NCI-H345 treated with DMSO at 0.1 percent for 48 hours (cell line): ENCODE data around the gene MCRS1.

Experiments used
- DNase-seq: peaks from one replicate; lab custom pipeline; 2025; ENCODE audit not compliant: unreplicated experiment; lab: John Stamatoyannopoulos, UW

The MCRS1 gene

DNA sequence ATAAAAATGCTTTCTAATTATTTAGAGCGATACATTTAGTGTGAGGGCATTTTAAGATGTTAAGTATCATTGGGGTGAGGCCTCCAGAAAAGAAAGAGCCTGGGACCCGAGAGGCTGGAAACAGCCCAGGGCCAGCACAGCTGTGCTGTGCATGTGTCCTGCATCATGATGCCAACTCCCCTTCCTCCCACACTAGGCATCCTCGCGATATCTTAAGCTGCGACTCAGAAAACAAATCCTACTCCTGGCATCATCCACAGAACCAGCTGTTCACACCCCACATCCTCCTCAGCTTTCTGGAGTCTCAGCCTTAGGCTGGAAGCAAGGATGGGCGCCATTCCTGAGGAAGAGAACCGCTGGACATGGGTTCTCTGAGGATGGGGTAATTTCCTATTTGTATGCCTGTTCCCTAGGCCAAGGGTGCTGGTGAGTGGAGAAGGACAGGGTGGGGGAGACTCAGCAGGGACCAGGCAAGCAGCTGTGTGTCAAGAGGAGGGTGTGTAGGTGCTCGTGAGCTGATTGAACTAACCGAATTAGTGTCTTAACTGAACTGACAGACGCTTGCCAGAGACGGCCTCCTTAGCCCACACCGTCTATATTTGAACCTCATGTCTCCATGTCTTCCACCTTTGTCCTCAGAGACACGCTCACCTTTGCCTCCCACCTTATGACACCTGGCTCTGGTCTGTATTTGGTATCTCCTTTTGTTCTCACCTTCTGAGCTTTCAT, 15.6 kb upstream of the MCRS1 start:
- DNase-seq: no peak

DNA sequence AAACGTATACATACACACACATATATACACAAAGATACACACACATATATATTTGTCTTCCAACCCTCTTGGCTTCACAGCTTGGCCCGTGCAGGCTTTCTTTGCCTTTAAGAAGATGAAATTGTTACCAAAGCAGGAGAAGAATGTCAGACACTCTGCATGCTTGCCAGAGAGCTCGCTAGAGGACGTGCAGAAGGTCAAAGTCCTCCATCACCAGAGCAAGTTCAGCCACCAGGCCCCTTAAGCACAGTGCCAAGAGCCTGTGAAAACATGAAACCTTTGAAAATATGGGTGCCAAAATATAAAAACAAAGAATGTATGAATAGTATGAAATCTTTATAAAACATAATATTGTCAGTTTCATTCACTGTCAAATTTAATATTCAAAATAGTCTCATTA, 14.9 kb upstream of the MCRS1 start:
- no peak for DNase-seq

DNA sequence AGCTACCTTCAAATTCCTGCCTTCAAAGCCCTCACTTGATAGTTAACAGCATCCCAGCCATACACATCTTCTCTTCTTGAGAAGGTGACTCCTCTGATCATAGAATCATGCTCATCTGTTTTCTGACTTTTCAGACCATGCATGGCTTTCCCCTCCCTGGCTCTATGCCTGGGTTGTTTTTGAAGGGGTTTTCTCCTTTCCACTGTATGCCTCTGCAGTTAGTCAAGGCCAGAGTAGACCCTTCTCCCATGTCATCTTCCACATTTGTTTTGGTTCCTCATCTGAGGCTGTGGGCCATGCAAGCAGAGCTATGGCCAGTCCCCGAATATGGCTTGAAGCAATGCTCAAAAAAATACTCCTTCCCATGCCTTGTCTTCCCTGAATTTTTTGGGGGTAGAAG, 14.3 kb upstream of the MCRS1 start:
- DNase-seq: no peak

DNA sequence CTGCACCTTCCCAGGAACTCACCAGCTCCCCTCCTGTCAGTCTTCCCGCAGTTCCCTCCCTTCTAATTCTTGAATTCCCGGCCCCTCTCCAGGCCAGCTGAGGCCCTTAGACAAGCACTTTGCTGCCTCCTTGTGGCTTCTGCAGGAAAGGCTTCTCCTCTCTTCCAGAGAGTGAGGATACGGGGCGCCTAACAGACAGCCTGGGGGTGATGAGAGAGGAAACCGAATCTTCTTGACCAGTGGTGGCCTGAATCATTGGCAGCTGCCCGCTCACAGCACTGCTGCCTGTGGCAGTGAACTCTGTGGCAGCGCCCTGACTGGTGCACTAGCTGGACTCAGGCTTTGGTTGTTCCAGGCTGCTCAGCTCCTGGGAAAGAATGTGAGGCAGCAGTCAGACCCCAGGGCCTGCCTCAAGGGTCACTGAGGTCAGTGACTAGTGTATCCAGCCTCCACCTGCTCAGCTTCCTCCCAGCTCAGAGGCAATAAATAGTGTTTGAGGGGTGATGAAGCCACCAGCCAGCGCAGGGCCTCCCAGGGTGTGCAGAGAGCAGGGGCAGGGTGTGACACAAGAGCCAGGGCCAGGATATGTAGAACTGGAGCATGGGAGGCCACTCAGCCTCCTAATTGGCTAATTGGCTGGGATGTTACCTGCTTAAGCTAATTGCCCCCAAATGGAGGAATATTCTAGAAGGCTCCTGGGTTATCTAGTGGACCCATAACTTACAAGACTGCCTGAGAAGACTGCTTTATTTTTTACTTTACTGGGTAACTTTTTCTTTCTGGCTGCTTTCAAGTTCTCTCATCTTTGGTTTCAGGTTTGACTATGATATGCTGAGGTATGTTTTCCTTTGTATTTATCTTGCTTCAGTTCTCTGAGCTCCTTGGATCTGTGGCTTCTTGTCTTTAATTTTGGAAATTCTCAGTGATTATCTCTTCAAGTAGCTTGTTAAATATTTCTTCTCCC, 12.9 kb upstream of the MCRS1 start:
- DNase-seq: no peak

DNA sequence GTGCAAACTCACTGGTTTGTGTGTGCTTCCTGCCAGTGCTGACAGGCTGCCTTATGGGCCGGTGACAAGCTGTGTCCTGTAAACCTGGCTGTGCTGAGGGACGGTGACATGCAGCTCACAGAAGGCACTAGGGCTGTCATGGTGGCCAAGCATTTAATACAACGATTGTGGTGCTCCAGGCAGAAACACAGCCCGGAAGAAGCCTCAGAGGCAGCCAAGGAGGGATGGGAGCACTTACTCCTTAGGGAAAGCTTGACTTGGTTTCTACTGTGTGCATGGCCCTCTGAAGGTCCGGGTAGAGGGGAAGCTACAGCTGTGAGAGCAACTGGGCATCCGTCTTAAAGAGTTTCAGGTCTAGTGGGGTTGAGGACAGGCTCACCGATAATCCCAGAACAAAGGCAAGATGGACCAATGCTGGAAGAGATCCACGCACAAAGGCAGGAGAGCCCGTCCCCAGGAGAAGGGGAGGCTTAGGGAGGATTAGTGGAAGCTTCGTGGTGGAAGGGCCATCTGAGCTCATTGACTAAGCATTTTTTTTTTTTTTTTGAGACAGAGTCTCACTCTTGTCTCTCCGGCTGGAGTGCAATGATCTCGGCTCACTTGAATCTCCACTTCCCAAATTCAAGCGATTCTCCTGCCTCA, 10.7 kb upstream of the MCRS1 start:
- no peak for DNase-seq

DNA sequence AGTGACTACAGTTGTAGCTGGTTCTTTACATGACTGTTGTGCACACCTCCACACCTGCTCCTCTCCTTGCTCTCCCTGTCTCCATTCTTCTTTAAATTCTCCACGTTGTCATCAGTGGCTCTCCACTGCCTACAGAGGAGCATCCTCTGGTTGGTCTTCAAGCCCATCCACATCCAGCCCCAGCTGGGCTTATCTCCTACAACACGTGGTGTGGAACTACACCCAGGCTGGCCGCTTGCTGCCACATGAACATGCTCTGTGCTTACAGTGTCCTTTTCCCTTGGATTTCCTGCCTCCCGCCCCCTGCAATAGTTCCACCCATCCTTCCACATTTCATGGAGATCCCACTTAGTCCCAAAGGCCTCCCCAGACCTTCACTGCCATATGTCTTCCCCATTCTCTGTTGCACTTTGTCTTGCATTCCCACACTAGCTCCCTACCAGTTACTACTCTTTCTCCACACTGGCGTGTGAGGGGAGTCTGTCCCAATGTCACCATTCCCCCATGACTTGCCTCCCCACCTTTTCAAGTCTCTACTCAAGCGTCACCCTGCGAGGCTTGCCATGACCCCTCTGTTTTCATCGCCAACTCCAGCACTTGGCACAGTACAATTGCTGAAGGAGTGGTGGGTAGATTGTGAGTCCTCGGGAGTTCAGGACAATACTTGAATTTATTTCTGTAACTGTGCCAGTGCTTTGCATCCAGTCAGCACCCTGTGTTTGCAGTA, 9.8 kb upstream of the MCRS1 start:
- no peak for DNase-seq

DNA sequence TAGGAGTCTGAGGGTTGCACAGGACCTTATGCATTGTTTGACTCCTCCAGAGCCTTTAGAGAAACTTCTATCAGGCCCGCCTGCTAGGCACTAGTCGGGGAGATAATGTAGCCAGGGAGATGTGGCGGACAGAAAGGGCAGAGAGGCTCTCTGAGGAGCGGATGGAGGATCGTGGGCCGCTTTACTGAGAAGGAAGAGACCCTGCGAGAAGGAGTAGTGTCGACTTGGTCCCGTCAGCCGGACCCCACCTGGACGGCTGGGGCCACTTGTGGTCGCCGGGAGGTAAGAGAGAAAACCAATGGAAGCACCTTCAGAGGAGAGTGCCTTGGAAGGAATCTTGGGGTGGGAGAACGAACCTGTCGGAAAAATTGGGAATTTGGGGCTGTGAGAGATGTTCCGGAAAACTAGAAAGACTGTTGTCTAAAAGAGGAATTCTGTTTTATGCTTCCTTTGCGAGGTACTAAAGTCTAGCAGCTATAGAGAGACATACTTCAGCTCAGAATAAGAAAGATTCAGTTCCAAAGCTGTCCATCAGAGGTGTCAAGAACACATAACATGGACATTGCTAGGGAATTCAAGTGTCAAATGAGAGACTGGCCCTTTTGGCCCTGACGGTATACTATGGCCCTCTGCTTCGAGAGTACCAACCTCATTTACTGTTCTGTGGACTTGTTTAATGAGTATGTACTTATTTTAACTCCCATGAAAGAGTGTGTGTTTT, 660 bp upstream of the MCRS1 start:
- DNase-seq: no peak

DNA sequence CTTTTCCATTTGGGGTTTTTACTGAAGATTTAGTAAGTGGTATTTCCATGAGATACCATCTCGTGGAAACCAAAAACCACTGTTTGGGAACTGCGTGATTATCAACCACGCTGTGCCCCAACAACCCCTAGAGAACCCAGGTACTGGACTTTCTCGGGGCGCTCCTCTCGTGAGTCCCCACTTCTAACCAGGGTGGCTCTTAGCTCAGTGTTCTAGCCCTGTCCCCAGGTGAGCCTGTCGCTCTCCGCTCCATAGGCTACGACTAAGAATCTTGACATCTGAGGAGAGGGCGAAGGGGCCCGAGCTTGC, 686 bp downstream of the MCRS1 start:
- DNase-seq: no peak

DNA sequence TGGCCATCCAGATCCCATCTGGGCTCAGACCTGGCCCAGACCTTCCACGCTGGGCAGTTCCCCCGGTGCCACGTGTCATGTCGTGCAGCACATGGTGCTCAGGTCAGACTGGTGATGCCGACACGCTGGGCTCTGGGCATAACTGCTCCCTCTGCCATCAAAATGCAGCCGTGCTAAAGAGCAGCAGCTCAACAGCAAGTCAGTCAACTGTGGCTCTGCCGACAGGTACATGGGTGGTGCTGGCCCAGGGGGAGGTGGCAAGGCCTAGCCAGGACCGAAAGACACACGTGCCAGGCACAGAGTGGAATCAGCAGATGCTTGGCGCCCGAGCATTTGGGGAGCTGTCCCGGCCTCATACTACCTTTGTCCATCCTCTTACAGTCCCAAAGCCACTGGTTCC, 1.6 kb downstream of the MCRS1 start:
- no peak for DNase-seq

DNA sequence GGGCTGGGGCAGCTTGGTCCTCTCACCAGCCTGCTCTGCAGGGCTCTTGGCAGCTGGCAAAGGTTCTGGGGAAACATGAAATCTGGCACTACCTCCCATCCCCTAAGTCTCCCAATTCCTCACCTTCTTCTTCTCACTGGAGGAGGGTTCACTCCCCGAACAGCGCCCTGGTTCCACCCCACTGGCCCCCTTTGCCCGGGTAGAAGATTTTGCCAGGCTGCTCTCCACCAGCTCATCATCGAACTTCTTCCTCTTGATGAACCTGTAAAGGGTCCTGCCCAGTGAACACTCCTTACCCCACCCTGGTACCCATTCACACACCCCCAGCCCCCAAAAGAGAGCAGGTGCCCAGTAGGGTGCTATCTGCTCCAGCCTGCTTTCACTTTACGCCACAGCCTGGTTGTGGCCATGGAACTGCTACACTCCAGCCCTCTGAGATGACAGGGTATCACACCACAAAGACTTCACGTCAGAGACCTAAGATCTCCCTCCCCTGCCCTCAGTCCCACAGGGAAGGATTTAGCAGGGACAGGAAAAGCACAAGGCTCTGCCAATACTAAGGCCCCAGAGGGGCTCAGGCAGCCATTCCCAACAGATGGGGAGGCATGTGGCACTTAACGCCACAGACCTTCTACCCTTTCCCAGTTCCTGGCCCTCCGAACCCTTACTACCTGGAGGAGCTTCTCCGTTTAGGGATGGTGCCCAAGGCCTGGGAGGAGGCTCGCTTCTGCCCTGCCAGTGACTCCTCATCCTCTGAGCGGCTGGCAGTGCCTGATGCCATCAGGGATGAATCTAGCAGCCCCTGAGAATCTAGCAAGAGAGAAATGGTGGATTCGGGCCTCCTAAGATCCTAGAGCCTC, 2.3 kb downstream of the MCRS1 start:
- DNase-seq: no peak

DNA sequence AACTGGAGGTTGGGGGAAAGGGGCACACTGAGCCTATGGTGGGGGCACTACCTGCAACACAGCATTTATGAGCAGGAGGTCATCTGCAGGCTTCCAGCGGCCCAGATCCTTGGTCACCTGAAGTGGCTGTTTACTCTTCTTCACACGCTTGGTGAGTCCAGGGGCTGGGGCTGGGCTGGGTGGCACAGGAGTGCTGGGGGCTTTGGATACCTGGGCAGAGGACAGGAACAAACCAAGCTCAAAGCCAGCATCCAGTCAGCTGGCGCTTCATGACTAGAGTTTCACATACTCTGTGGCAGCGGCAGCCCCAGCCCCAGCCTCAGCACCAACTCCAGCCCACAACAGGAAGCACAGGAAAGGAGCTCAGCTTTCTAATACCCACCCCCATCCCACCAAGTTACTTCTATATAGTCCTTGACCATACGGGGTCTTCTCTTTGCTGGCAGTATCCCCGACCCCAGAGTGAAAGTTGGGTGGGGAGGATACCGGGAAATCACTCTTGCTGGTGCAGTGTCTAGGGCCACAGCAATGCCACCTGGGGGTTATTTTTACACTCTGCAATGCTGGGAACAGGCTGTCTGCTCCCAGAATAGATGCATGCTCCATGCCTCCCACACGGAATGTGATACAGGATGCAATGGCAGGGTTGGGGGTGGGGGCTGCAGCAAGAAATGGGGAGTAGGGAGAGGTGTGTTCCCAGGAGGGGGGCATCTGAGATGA, 3.1 kb downstream of the MCRS1 start:
- DNase-seq: no peak

DNA sequence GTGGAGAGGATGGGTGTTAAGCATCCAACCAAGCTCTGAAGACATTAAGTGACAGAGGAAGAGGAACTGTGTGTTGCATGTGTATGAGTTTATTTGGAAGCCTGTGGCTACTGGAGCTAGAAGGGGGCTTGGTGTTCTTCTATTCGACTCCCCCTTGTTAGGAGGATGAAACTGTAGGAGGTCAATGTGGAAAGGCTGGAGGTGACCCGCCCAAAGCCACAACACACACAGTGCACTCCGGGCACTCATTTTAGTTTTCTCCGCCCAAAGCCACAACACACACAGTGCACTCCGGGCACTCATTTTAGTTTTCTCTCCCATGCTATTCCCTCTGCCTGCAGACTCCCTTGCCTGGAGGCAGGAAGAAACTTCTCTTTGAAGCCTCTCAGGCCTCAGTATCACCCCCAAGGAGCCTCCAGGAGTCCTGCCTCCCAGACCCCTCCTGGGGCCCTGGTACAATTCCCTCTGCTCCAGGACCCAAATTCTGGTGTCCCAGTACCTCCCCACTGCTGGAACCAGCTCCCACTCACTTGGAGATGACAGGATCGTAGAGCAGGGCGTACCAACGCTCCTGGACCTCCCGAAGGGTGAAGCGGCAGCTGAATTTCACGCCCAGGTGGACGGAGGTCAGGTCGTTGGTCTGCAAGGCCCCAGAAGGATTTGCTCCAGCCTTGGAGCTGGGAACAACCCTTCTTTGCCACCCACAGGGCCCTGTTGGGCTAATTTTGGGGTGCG, 3.8 kb downstream of the MCRS1 start:
- no peak for DNase-seq

DNA sequence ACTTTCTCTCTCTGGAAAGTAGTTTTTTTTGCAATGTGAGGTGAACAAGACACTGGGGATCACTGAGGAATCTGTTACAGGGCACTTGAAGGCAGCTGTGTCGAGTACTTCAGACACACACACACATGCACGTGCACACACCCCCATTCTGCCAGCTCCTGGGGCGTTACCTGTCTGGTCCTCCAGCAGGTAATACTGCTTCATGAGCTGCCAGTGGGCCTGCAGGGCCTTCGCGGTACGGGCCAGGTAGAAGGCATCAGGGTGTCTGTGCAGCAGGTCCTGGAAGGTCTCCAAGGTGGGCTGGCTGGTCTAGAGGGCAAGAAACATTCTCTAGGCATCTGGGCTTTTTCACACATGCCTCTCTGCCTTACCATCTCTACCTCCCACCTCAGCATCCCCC, 5.1 kb downstream of the MCRS1 start:
- DNase-seq: no peak

DNA sequence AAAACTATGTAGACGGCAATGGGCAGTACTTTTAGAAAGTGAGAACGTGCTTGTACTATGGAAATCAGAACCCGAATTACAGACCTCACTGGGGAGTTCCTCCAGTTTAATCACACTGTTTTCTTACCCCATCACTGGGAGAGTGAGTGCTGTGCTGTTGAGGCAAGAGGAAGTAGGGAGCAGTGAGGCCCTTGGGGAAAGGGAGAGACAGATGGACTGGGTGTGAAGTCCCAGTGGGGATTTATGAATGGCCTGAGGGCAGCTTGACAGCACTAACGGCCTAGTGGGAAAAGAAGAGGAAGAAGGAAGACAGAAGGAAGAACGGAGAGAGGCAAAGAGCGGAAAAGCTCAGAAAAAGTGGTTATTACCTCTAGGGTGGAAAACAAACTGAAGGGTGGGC, 5.7 kb downstream of the MCRS1 start:
- DNase-seq: no peak

DNA sequence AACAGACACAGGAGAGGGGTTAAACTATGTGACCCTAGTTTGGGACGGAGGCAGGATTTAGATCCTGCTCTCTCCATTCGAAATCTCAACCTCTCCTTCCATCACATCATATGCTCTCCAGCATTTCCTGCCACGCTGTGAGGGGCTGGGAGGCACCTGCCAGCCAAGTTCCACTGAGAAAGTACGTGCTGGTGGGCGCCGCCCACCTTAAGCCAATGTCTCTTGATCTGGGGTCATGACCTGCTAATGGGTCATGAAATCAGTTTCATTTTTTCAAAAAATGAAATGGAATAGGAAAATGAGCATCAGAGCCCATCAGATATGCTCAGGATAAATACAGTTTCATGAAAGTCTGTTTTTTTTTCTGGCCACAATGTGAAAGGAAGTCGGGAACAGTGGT, 7.2 kb downstream of the MCRS1 start:
- DNase-seq: no peak

DNA sequence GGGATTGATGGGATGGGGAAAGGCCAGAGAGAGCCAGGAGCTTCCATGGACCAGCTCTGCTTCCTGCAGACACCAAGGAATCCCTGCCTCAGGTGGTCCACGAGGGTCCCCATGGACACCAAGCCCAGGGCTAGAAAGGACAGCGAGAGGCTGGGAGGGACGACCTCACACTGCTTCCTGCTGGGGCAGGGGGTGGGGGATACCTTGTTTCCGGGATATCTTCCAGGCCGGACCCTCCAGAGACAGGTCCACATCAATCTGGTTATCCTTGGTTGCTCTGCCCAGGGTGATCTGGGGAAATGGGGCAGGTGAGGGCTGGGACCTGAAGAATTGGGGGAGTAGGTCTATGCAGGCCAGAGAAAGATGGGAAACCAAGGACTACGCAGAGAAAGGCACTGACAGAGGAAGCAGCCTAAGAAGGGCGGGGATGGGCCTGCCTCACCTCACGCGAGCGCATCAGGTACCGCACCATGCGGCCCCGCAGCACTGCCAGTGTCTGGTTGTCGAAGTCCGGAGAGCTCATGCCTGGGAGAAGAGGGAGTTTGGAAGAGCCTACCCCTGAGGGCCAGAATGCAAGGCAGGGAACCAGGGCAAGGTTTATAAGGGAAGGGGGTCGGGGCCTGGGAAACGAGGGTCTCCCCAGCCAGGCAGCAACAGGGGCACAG, 8.8 kb downstream of the MCRS1 start:
- DNase-seq: no peak

DNA sequence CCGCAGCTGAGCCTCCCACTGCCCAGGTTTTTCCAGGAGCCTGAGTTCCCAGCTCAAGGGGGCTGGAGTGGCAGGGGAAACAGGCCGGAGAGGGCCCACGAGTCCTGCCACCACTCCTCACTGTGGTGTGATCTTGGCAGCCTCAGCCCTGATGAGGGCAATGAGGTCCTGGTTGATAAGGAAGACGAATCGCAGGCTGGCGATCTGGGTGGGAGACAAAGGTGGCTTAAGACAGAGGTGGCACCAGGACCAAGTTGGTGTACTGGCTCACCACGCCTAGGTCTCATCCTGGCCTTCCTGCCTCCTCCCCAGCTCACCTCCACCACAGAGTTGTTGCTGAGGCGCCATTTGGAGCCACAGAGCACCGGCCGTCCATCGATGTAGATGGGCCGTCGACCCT, 9.4 kb downstream of the MCRS1 start:
- no peak for DNase-seq

DNA sequence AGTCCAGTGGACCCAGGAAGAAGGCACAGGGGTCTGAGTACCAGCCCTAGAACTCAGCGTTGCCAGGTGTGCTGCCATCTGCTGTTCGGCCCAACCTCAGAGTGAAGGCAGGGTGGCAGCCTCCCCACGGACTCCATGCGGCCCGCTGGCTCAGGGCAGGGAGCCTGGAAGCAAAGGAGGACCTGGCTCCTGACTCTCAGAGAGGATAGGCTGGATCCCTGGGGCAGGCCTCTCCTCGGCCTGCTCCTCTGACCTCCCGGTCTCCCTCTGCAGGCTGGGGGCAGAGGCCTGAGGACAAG, 10.1 kb downstream of the MCRS1 start:
- no peak for DNase-seq
